Measurements from ENCODE around the gene FKBP10.

- TF ChIP-seq CTCF (IDR thresholded peaks at IDR 0.05; ENCODE audit: borderline replicate concordance, extremely low read depth, low read length, poor library complexity, severe bottlenecking) (no peak), EZH2 (IDR thresholded peaks at IDR 0.05; ENCODE audit: borderline replicate concordance, low read depth, low read length, severe bottlenecking) (no peak)
These were observed 57.8 kb downstream of the FKBP10 start for GRCh38 chr17:41870627-41871026.
